Measurements from ENCODE around the gene CARM1.

CARM1 gene

DNA sequence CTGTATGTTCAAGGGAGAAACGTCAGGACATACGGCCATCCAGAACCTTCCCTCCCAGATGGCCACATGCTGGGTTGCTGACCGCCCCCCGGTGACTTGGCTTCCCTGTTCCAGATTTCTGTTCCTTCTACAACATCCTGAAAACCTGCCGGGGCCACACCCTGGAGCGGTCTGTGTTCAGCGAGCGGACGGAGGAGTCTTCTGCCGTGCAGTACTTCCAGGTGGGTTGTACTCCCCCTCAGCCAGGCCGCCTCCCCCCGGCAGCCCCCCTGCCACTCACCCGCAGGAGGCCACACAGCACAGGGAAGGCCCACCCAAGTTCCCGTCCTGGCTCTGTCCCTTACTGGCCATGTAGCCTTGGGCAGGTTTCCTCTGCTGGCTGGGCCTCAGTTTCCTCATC, 36.6 kb downstream of the CARM1 start:
- DNase-seq (ENCODE audit: low read depth in 2 of 2): no peak

DNA sequence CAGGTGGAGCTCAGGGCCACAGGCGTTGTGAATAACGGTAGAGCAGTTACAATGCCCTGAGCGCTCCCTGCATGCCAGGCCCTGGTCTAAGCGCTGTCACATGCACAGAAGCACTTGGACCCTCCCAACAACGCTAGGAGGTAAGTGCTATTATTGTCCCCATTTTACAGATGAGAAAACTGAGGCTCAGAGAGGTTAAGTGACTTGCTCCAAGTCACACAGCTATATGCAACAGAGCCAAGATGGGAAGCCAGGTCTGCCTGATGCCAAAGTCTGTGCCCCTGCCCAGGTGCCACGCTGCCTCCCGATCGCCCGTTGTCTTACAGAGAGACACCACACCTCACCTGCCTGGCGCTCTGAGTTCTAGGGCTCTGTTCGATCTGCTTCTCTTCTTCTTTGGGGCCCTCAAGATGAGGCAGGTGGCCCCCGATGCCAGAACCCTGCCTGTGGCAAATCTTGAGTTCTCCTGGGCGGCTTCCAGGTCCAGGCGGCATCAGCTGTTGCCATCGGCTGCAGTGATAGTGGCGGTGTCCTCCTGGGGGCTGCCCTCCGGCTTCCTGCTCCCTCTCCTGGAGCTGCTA, 37.1 kb downstream of the CARM1 start:
- no peak for DNase-seq (ENCODE audit: low read depth in 2 of 2)

DNA sequence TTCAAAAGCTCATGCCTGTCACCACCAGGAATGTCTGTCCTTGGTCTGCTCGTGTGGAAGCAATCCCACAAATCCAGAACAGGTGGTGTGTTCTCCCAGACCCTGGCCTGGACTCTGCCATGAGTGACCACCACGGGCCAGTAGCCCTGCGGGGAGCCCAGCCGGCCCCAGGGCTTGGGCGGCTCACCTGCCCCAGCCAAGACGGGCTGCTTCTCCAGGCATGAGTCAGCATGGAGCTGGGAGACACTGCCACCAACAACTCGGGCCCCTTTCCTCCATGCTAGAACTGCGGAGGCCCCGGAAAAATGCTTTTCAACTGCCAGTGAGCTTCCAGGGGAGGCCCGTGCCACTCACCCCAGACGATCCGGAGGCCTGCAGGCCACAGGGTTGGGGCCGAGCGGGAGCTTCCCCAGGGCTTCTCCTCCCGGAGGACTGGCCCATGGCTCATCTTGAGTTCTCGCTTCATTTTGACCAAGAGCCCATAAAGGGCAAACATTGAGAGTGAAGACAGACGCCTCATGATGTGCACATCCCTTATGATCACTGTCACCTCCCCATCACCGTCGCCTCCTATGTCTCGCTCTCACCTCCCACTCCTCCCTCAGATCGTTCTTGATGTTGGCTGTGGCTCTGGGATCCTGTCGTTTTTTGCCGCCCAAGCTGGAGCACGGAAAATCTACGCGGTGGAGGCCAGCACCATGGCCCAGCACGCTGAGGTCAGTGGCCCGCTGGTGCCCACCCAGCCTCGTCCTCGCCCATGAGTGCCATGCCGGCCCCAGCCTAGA, 40.4 kb downstream of the CARM1 start:
- DNase-seq (ENCODE audit: low read depth in 2 of 2): no peak

DNA sequence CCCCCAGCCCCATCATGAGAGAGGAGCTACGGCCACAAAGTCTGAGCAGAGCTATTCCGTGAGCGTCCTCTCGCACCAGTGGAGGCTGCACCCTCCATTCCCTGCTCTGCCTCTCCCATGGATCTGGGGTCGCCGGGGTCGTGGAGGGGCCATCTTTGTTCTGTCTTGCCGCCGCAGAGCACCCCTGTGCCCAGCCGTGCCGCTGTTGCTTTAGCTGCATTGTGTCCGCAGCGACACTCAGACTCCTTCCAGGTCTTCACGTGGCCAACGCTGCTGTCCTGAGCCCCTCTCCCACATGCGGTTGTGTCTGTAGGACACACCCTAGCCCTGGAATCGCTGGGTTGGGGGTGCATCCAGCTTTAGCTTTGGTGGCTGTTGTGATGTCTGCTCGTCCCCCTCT, 41.3 kb downstream of the CARM1 start:
- DNase-seq (ENCODE audit: low read depth in 2 of 2): no peak

DNA sequence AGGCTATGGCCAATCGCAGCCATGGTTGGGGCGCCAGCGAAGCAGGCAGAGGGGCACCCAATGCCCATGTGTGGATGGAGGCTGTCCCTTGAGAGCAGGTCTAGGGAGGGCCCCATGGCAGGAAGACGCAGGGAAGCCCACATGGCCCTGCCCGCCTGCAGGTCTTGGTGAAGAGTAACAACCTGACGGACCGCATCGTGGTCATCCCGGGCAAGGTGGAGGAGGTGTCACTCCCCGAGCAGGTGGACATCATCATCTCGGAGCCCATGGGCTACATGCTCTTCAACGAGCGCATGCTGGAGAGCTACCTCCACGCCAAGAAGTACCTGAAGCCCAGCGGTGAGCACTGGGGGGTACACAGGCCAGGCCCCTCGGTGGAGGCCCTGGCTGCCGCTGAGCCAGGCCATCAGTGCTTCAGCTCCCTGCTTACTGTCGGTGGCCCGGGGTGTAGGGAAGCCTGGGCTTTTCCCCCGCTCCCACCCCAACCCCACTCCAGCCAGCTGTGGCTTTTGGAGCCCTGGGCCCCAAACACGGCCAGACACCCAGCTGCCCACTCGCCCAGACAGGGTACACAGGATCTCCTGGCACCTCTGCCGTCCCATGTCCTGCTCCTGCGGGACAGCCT, 42.5 kb downstream of the CARM1 start:
- DNase-seq (ENCODE audit: low read depth in 2 of 2): no peak

DNA sequence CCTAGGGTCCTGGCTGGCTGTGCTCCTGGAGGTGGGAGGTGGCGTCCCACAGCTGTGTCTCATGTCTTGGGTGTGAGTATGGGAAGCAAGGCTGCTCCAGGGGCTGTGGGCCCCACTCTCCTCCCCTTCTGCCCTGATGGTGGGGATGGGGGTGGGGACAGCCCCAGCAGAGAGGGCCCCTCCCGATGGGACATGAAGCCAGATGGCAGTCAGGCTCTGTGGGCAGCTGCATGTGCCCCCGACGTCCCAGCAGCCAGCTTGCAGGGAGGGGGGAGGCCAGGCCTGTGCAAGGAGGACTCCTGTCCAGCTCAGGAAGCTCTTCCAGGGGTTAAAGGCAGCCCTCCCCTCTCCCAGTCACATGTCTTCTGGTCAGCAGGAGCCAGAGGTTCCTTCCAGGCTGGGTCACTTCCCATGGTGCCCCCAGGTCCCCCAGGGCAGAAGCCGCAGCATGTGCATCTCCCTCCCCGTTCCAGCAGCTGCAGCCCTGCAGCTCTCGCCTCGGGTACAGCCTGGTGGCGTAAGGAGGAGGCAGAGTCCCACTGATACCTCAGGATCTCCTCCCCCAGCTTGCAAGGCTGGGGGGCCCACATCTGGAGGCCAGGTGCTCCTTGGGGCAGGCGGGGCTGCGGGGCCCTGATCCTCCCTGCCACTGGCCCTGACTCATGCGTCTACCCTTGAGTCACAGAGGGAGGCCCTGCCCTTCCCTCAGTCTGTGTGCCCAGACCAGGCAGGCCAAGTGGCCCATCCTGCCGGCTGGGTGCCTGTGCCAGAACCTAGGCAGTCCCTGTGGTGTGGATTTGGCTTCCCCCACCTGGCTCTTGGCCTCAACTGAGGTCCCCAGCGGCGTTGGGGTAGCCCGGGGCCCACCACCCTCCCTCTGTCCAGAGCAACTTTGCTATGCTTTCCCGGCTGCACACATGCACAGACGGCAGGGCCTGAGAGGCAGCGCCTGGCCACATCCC, 44.1 kb downstream of the CARM1 start:
- DNase-seq (ENCODE audit: low read depth in 2 of 2): no peak

DNA sequence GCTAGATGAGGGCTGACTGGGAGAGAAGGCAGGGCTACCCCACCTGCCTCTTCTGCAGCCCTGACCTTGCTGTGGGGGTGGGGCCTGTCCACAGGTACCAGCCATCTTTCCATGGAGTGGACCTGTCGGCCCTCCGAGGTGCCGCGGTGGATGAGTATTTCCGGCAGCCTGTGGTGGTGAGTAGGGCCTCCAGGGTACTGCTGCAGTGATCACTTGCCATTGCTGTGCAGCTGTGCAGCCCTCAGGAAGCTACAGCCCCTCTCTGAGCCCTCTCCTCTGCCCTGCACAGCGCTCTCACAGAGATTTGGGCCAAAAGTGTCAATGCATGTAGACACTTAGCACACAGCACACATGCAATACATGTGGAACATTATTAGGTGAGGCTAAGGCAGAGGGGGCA, 45.2 kb downstream of the CARM1 start:
- no peak for DNase-seq (ENCODE audit: low read depth in 2 of 2)

DNA sequence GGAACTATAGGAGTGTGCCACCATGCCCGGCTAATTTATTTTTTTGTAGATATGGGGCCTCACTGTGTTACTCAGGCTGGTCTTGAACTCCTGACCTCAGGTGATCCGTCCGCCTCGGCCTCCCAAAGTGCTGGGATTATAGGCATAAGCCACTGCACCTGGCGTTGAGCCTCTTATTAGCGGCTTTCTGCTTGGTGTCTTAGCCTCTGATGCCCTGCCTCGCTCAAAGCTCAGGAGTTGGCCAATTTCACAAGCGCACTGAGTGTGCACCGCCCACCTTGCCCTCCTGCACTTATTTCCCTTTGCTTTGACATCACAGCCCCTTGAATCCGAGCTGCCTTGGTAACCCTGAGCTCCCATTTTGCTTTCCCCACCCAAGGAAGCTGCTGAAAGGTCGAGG, 47.0 kb downstream of the CARM1 start:
- DNase-seq (ENCODE audit: low read depth in 2 of 2): no peak

DNA sequence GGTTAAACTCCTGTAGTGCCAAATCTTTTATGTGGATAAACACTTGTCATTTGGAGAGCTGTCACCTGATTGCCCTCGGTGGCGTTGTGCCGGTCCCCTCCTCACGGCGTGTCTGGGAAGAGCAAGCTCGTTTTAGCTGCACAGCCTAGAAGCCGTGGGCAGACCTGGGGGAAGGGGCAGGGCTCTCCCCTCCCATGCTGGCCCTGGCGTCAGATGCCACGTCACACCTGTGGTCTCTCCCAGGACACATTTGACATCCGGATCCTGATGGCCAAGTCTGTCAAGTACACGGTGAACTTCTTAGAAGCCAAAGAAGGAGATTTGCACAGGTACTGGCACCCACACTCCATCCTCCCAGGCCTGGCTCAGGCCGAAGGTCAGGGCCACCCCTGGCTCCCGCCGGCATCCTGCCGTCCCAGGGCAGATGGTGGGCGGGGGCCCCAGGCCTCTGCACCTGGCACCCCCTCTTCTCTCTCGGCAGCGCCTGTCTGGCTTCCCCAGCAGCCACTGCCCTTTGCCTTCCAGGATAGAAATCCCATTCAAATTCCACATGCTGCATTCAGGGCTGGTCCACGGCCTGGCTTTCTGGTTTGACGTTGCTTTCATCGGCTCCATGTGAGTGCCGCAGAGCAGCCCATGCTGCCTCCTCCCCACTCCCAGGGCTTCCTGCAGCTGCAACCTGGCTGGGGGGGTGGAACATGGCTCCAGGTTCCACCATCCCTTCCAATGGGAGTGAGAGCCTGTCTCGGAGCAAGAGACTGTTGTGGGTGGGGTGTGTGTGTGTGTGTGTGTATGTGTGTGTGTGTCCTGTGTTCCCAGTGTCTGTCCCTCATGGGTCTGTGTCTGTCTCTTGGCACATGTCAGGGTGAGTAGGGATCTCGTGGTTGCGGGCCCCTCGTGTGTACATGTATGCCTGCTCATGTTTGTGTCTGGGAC, 48.3 kb downstream of the CARM1 start:
- no peak for DNase-seq (ENCODE audit: low read depth in 2 of 2)

DNA sequence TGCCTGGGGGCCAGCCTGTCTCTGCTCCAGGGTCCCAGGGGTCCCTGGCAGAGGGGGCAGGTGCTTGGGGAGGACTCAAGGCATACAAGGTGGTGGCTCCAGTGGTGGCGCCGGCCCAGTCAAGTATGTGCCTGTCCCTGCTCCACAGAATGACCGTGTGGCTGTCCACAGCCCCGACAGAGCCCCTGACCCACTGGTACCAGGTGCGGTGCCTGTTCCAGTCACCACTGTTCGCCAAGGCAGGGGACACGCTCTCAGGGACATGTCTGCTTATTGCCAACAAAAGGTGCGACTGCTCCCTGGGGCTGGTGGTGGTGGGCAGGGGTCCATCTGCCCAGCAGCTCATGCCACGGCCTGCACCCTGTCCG, 48.9 kb downstream of the CARM1 start:
- DNase-seq (ENCODE audit: low read depth in 2 of 2): no peak

DNA sequence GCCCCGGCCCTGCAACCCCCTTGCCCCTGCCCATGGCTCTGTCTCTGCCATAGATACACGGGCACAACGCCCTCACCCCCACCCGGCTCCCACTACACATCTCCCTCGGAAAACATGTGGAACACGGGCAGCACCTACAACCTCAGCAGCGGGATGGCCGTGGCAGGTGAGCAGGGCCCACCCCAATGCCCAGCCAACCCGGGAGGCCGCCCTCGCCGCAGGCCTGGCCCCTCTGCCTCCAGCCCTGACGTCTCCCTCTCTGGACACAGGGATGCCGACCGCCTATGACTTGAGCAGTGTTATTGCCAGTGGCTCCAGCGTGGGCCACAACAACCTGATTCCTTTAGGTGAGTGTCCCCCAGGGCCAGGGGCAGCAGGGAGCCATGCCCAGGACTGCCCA, 49.4 kb downstream of the CARM1 start:
- no peak for DNase-seq (ENCODE audit: low read depth in 2 of 2)

DNA sequence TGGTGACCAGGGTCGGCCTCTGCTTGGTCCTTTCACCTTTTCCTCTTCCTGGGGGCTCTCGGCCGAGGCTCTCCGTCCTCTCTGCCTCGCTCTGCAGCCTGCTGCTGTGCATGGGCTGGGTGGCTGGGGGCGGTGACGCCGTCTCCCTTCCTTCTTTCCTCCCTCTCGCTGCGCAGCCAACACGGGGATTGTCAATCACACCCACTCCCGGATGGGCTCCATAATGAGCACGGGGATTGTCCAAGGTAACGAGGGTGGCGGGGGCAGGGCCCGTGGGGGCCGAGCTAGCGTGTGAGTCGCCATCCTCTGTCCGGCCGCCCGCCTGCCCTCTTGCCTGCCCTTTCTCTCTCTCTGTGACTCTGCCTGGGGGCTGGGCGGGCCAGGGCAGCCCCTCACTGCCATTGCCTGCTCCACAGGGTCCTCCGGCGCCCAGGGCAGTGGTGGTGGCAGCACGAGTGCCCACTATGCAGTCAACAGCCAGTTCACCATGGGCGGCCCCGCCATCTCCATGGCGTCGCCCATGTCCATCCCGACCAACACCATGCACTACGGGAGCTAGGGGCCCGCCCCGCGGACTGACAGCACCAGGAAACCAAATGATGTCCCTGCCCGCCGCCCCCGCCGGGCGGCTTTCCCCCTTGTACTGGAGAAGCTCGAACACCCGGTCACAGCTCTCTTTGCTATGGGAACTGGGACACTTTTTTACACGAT, 50.0 kb downstream of the CARM1 start:
- DNase-seq (ENCODE audit: low read depth in 2 of 2): no peak

DNA sequence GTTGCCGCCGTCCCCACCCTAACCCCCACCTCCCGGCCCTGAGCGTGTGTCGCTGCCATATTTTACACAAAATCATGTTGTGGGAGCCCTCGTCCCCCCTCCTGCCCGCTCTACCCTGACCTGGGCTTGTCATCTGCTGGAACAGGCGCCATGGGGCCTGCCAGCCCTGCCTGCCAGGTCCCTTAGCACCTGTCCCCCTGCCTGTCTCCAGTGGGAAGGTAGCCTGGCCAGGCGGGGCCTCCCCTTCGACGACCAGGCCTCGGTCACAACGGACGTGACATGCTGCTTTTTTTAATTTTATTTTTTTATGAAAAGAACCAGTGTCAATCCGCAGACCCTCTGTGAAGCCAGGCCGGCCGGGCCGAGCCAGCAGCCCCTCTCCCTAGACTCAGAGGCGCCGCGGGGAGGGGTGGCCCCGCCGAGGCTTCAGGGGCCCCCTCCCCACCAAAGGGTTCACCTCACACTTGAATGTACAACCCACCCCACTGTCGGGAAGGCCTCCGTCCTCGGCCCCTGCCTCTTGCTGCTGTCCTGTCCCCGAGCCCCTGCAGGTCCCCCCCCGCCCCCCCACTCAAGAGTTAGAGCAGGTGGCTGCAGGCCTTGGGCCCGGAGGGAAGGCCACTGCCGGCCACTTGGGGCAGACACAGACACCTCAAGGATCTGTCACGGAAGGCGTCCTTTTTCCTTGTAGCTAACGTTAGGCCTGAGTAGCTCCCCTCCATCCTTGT, 50.7 kb downstream of the CARM1 start:
- no peak for DNase-seq (ENCODE audit: low read depth in 2 of 2)

DNA sequence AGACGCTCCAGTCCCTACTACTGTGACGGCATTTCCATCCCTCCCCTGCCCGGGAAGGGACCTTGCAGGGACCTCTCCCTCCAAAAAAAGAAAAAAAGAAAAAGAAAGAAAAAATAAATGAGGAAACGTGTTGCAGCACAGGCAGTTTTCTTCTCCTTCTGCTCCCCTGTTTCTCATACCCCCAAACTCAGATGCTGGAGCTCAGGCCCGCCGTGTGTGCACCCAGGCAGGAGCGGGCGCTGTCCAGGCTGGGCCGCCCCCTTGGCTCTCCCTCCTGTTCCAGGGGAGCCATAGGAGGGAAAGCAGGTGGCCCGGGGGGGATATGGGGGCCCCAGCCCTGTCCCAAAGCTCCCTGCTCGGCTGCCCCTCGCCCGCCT, 51.3 kb downstream of the CARM1 start:
- no peak for DNase-seq (ENCODE audit: low read depth in 2 of 2)

DNA sequence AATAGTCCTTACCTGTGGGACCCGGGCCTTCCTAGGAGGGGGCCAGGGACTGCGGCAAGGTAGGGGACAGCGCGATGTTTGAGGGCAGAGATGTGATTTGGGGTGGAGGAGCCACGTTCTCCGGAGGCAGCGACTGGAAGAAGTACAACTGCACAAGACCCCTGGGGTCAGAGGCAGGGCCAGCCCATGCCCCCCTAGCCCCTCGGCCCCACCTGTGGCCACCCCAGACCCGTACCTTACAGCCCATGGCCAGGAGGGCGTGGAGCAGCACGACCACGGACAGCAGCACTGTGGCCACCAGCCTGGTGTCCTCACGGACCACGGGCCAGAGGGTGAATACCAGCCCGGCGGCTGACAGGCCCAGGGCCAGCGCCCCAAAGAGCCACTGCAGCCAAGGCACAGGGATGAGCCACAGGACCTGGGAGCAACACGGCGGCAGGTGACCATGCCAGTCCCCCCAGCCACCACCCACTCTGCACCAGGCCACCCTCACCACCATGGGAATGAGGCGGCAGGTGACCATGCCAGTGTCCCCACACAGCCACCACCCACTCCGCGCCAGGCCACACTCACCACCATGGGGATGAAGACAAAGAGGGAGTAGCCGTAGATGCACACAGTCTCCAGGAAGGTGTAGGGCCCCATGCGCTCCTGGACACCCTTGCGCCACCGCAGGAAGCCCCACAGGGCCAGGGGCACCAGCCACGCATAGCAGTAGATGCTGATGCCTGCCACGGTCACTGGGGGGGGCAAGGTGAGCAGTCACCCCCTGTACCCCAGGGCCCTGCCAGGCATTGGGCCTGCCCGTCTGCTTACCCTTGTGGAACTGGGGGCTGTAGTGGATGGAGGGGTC, 52.1 kb downstream of the CARM1 start:
- no peak for DNase-seq (ENCODE audit: low read depth in 2 of 2)

DNA sequence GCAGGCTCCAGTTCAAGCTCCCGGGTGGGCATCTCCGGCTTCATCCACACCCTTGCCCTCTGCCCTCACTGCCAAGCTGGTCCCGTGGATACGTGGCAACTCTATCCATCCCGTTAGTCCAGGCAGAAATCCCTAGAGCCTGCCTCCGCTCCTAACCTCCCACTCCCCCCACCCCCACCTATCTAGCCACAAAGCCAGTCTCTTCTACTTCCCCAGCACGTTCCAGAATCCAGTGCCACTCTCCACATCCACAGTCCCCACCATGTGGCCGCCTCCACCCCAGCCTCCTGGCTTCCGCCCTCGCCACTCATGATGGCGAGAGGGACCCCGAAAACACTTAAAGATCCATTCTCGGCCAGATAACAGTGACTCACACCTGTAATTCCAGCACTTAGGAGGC, 53.2 kb downstream of the CARM1 start:
- DNase-seq (ENCODE audit: low read depth in 2 of 2): no peak

DNA sequence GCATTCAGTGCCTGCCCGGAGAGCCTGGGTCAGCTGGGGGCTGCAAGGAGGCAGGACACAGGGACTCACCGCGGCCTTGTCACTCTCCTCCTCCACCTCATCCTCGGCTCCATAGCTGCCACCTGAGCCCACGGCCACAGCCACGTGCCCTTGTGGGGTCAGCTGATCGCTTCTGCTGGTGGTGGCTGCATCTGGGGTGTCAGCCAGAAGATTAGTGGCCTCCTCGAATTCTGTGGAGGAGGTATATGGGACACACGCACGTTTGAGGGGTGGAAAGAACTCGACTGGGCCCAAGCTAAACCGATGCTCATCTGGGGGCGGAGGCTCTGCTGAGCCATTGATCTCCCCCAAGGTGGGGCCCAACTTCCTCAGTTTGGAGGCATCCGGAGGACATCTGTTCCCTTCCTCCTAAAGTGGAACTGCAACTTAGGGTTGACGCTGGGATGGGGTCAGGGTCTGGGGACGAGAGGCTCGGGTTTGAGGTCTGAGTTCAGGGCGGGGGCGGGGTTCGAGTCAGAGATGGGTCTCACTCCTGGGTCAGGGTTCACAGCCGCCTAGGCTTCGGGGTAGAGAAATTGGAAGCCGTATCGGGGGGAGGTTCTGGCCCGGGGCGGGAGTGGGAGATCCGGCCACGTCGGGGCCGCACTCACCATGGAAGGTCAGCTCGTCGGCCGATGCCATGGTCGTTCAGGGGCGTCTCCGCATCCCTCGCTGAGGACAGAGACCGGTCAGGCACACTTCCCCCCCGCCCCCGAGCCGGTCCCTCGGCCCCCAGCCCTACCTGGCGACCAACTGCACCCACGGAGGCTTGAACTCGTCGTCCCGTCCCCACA, 56.6 kb downstream of the CARM1 start:
- no peak for DNase-seq (ENCODE audit: low read depth in 2 of 2)
